Ishikawa (cell line): Measurements from ENCODE around the gene VPS45.

ENCODE experiments used
- CREB1 ChIP-seq: IDR thresholded peaks from 2 replicates; pipeline ENCODE4 v1.6.1; 2012; ENCODE audit warnings: low read depth
- EP300 ChIP-seq: IDR thresholded peaks from 2 replicates; pipeline ENCODE4 v1.6.1; 2012; ENCODE audit warnings: borderline replicate concordance
- MAX ChIP-seq: IDR thresholded peaks from 2 replicates; pipeline ENCODE4 v1.6.1; 2012
- RAD21 ChIP-seq: IDR thresholded peaks from 2 replicates; pipeline ENCODE4 v1.6.1; 2012; ENCODE audit warnings: low read depth
- YY1 ChIP-seq: IDR thresholded peaks from 2 replicates; pipeline ENCODE4 v1.6.1; 2012; ENCODE audit warnings: low read depth

- TF ChIP-seq CREB1 (no peak), MAX (no peak), RAD21 (no peak), EP300 (no peak), YY1 (no peak)
Observed at GRCh38 chr1:150073516-150073915, 5.9 kb downstream of the VPS45 start.
